Activated T-helper 1 cell treated with anti-CD3 and anti-CD28 coated beads, Interleukin-2, amount 50 U/mL, for 16 hours (primary cell): ENCODE results near the gene ZNF469.
"Not testable (repeated sequence)": the region's sequence is repeated elsewhere in the genome, so short reads cannot be mapped to it uniquely, and the experiment has no call there.

Experiments used
- DNase-seq, 2 donors: peaks; one replicate each; pipeline ENCODE4 v3.0.0-alpha.2; 2020; ENCODE audit warnings: low read depth in 1 of 2, low spot score in 1 of 2

The ZNF469 gene

DNA sequence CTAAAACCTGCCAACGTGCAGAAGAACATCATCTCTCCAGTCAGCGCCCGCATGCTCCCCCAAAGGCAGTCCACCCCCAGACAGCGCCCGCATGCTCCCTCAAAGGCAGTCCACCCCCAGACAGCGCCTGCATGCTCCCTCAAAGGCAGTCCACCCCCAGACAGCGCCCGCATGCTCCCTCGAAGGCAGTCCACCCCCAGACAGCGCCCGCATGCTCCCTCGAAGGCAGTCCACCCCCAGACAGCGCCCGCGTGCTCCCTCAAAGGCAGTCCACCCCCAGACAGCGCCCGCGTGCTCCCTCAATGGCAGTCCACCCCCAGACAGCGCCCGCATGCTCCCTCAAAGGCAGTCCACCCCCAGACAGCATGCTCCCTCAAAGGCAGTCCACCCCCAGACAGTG is 22.4 kb upstream of the ZNF469 start:
- not testable (repeated sequence) for DNase-seq

DNA sequence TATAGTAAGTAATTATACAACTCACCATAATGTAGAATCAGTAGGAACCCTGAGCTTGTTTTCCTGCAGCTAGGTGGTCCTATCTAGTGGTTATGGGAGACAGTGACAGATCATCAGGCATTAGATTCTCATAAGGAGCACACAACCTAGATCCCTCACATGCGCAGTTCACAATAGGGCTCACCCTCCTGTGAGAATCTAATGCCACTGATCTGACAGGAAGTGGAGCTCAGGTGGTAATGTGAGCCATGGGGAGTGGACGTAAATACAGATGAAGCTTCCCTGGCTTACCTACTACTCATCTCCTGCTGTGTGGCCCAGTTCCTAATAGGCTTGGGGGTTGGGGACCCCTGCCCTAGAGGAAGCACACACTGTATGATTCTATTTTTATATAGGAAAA is 21.8 kb upstream of the ZNF469 start:
- no peak for DNase-seq

DNA sequence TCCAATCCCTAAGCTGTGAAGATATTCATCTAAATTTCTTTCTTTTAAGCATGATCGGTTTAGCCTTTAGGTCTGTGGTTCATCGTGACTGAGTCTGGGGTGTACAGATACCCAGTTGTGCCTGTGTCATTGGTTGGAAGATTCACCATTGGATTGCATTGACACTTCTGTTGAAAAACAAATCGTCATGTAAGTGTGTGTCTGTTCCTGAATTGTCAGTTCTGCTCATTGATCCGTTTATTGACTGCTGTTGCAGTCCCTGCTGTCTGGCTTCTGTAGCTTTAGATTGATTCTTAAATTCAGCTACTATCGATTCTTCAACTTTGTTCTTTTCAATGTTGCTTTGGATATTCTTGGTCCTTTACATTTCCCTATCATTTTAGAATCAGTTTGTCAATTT is 21.0 kb upstream of the ZNF469 start:
- DNase-seq, result no peak

DNA sequence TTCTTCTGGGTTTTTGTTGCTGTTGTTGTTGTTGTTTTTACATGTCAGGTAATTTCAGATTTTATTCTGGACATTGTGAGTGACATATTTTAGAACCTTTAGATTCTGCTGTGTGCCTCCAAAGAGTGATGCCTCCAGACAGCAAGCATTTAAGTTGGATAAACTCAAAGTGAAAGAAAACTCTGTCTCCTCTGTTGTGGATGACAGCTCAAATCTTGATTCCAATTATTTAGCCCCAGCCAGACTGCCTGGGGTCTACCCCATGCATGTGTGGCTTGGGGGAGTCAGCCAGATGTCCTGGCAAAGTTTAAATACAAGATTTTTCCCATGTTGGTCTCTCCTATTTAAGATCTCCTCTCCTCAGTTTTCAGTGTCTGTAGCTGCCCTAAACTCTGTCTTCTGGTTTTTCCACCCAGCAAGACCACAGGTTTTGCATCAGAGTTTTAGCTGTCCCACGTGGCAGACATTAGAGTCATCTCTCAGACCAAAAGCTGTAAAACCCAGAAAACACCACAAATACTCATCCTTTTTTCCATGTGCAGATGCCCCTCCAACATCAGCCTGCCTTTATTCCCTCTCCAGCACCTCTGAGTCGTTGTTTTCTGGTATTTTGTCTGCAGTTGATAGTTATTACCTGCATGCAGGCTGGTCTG is 19.4 kb upstream of the ZNF469 start:
- DNase-seq, result no peak

DNA sequence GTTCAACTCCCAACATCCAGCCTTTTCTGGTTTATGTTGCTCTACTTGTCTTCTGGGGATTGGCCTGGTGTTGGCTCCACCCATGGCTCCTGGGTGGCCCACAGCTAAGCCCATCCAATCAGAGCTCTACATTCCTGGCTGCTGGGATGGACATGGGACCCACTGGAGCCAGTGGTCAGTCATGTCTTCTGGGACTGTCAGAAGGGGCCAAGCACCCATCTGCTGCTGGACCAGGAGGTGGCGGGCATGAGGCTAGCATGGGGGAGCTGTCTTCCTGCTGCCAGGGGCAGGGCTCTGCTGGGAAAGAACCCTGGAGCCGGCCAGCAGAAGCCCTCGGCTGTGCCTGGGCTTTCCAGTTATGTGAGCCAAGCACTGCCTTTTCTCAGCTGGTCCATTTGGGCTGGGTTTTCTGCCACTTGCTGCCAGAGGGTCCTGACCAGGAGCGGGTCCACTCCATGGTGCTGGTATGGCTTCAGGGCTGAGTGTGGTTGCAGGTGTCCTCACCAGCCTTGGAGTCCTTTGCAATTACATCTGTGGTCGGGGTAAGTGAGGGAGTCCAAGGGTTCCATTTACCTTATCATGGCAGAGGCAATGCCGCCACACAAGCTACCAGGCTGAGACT is 17.4 kb upstream of the ZNF469 start:
- DNase-seq, result no peak

DNA sequence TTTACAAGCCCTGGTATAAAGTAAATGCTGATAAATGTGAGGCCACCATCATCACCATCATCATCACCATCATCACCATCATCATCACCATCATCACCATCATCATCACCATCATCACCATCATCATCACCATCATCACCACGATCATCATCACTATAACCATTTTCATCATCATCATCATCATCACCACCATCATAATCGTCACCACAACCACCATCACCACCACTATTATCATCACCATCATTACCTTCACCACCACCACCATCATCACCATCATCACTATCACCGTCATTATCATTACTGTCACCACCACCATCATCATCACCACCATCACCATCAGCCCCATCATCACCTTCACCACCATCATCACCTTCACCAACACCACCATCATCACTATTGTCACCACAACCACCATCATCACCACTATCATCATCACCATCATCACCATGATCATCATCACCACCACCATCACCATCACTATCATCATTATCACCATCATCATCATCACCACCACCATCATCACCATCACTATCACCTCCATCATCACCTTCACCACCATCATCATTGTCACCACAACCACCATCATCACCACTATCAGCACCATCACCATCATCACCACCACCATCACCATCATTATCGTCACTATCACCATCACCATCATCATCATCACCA is 16.6 kb upstream of the ZNF469 start:
- no peak for DNase-seq

DNA sequence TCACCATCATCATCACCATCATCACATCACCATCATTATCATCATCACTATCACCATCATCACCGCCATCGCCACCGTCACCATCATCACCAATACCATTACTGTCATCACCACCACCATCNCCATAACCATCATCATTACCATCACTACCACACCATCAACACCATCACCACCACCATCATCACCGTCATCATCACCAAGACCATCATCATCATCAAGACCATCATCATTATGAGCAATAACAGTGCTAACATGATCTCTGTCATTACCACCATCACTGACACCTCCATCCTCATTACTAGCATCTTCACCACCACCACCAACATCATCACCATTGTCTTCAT is 16.1 kb upstream of the ZNF469 start:
- DNase-seq, result no peak

DNA sequence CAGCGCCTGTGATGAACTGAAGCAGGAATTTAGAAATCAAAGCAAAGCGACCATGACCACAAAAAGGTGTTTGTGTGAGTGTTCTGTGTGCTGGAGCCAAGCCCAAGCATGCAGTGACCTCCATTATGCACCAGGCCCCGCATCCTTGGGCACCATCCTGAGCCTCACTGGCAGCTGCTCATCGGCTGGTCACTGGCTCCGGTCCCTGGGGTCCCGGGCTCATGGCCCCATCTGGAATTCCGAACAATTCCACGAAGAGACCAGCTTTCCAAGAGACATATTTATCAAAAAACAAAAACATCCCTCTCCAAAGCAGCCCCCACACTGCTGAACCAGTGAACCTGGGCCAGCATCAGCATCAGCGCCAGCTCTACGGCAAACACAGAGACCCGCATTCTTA is 15.2 kb upstream of the ZNF469 start:
- DNase-seq, result no peak

DNA sequence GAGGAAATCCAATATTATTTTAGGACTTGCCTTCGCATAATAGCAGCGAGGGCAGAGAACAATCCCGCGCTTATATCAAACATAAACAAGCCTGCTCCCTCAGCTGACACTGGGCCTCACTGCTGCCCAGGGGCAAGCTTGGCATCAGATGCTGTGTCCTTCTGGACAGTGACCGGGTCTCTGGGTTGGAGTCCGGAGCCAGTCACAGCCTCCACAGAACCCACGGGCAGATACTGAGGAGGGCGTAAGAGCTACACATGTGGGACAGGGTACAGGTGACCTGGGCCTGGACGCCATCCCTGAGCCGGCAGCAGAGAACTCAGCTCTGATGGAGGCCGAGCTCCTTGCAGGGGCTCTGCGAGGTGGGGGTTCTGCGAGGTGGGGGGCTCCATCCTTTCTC is 14.7 kb upstream of the ZNF469 start:
- DNase-seq, result no peak

DNA sequence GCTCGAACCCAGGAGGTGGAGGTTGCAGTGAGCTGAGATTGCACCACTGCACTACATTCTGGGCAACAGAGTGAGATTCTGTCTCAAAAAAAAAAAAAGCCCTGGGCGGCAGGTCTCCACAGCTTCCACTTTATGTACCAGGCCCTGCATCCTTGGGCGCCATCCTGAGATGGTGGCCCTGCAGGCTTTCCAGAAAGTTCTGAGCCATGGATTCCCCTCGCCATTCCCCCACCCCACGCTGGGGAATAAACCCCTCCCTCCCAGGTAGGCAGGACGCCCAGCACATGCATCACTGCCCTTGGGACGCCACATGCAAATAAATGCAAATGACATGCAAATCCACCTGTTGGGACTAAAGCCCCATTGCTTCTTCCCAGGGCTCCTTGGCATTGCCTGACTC is 13.8 kb upstream of the ZNF469 start:
- DNase-seq, result no peak

DNA sequence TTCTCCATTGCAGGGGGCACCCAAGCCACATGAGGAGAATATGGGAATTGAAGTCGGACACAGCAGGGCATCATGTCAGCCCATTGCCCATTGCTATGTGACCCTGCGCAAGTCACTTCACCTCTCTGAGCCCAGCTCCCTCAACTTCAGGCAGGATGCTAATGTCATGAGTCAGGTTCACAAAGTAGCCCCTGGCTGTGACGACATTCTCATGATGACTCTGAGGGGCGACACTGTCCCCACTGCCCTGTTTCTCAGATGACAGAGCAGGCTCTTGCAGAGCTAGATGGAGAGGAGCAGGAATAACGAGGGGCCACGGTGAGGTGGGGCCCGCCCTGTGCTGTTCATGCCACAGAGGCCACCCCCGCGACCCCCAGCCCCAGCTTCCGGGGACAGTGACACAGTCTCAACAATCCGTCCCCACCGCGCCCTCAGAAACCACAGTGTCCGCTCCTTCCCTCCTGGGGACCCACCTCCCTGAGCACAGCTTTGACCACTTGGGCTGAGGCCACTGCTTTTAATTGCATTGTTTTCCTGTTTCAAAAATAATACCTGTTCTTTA is 13.2 kb upstream of the ZNF469 start:
- DNase-seq, result no peak

DNA sequence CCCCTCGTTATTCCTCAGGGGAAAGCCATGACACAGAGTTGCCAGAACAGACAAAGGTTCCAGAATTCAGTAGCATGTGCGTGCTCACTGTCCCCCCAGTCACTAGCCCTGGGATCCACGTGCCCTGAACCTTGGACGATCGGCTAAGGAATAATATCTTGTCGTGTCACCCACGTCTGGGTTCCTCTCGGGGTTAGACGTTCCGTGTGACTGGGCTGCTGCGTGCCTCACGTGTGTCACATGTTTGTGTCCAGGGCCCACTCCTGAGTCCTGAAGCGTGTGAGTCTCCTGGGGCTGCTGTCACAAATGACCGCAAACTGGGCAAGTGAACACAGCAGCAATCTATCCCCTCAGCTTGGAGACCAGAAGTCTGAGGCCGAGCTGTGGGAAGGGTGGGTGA is 12.4 kb upstream of the ZNF469 start:
- DNase-seq, result no peak

DNA sequence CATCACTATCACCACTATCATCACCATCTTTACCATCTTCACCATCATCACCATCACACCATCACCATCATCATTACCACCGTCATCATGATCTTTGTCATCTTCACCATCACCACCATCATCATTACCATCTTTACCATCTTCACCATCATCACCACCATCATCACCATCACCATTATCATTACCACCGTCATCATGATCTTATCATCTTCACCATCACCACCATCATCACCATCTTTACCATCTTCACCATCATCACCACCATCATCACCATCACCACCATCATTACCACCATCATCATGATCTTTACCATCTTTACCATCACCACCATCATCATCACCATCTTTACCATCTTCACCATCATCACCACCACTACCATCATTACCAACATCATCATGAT is 10.2 kb upstream of the ZNF469 start:
- DNase-seq, result no peak

DNA sequence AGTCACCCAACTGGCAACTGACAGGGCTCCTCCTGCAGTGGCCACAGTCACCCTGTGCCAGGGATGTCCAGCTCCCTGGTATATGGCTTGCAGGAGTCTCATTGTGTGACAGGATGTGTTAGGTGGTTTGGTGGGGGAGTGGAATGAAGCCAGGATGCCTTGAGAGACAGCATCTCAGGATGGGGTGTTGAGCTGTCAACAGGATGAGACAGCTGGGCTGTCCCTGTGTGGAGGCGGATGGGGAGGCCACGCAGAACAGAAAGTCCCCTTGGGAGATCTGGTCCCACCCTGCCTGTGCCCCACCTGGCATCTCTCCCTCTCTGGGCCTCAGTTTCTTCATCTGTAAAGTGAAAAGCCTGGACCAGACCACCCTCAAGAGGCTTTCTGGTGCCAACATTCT is 9.5 kb upstream of the ZNF469 start:
- no peak for DNase-seq

DNA sequence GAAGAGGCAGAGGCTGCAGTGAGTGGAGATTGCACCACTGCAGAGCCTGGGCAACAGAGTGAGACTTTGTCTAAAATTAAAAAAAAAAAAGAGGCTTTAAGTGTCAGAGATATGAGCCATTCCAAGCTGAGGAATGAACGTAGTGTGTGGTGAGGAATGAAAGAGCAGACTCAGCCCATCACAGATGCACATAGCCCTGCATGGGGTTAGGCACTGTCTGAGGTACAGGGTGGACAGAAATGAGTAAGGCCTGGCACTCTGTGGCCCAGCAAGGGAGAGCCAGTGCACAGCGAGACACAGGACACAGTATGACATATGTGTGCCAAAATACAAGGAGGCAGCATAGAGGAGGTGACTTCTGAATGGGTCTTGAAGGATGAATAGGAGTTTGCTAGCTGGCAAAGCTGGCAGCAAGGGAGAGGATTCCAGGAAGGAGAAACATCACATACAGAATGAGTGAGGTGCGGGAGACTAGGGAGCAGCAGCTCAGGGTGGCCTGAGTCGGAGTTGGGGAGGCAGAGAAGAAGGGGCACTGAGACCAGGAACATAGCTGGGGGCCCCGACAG is 8.7 kb upstream of the ZNF469 start:
- no peak for DNase-seq

DNA sequence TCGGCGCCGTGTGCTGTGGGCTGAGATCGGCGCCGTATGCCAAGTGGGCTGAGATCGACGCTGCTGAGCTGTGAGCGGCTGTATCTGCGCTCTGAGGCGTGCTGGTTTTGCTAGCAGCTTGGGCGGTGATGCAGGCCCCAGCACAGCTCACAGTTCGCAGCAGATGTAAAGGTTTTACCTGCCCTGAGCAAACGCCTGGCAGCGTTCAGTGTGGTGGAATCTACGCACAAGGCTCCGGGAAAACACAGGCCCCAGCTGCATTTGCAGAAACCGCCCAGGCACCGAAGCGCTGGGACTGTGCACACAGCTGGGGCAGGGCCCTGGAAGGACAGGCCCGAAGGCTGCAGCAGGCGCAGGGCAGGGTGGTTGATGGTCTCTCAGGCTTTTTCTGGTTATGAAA is 8.0 kb upstream of the ZNF469 start:
- DNase-seq, result no peak

DNA sequence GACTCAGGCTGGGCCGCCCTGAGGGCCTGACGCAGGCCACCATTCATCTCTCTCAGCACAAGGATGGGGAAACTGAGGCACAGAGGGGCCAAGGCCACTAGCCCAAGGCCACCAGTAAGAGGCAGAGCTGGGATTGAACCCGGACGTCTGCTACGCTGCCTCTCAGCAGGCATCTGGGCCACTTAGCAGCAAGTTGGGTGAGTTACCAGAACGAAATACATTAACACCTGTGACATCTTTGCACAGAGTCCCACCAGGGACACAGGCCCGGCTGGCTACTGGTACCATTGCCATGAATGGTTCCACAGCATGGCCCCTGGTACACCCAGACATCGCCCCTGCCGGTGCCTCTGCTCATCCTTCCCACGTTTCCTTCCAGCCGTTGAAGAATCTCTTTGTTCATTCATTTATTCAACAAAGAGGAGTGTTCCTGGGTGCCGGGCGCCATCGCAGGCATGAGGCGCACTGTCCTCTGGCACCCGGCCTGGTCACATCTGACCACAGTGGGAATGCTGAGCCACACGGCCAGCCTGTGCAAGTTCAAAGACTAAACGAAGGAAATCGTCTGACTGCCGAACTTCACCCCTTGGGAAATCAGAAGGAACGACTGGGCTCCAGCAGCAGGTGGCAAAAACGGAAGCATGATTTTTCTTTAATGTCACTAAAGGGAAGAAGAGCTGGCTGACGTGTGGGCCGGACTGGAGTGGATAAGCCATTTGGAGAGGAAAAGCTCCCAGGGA is 7.4 kb upstream of the ZNF469 start:
- no peak for DNase-seq

DNA sequence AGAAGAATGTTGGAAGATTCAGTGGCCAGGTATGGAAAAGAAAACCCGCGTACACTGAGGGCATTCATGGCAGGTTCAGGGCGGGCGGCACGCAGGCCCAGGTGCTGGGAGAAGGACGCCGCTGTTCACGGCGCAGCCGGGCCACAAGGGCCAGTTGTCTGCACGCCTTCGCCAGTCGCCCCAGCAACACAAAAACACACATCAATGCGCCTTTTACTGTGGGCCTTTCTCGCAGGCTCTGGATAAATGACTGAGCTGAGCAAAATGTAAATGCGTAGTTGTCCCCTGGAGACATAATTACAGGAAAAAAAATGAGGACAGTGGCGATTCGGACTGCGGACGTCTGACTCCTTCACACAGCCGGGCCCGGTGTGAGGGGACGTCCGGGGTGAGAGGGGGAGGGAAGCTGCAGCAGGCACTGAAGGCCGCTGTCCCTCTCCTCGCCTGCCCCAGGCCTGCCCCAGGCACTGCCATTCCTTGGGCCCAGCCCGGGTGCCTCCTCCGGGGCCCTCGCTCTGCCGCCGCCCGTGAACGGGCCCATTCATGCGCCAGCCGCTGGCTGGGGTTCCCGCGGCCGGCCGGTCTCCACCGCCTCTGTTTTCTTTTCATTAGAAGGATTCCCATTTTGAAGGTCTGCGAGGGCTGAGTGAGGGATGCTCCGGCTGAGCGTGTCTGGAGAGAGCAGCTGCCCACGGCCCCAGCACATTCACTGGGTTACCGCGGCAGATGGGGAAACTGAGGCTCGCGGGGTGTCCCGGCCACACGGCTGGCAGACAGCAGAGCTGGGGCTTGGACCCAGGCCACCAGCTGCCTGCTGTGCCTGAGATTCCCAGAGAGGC is 6.5 kb upstream of the ZNF469 start:
- no peak for DNase-seq

DNA sequence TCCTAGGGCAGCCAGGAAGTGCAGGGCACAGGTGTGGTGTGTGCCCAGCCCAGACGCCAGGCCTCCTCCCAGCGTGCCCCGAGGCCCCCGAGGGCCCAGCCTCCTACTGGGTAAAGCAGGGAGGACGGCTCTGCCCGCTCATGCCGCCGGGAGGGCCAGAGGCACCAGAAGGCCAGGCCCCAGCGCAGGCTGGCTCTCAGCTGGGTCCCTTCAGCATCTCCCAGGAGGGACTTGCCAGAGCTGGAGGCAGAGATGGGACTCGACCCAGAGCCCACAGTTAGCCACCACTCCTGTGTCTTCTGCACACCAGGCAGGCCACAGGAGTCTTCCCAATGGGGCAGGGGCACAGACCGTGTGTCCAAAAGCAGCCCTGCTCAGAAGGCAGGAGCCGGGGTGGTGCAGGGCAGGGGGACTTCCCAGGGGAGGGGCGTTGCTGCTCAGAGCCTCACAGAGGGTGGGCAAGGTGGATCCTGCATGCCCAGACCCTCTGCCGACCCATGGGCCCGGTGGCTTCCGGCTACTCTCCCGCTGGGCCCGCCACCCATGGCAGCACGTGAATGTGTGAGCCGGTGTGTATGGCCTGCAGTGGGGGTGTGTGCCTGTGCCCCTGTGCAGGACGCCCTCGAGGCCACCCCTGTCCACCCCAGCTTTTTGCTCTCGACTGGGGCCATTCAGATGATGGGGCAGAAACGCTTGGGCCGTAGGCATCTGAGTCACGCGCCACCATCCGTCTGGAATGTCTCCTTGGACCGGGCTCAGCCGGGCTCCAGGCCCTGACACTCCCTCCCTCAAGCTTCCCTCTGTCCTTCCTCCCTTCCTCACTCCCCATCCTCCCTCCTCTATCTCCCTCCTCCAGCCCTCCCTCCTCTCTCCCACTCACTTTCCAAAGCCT is 5.7 kb upstream of the ZNF469 start:
- no peak for DNase-seq

DNA sequence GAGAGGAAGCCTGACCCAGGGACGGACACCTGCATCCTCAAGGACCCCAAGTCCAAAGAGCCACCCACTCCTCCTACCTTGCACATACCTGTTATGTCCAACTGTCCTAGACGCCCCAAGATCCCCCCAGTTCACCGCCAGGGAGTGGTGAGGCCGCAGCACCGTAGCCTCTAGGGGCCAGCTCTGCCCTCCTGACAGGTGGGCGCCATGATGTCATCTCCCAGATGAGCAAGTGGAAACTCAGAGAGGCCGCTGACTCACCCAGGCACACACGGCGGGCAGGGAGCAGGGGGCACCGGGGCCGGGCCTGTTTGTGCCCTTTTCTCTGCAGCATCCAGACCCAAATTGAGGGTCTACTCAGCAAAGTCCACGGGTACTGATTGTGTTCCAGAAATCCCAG is 4.8 kb upstream of the ZNF469 start:
- DNase-seq, result no peak
